22Rv1 (cell line): ENCODE results near the gene MSN.

Experiments
- ZFX ChIP-seq: fragments of 450-650 bp; IDR thresholded peaks from 2 replicates; pipeline ENCODE4 v1.6.1; 2017; ENCODE audit warnings: antibody characterized with exemption, borderline replicate concordance
- TF ChIP-seq, protein P1 (sequence below): fragments of 450-650 bp; IDR thresholded peaks from 2 replicates; pipeline ENCODE4 v1.5.1; 2017; ENCODE audit warnings: mild to moderate bottlenecking

DNA sequence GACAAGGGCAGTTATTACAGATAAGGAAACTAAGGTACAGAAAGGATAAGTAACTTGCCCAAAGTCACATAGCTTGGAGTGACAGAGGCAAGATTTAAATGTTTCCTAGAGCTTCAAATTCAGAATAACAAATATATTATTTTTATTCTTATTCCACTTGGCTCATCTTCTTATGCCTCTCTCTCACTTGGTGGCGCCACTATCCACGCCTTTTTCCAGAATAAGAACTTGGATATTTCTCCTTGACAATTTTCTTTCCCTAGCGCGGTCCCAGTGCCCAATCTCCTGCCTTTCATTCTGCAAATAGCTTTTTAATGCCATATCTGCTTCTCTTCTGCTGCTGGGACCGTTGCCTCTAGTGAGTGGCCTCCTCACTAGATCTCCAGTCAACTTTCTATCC lies 78.5 kb downstream of the MSN start:
- TF ChIP-seq, protein P1, sequence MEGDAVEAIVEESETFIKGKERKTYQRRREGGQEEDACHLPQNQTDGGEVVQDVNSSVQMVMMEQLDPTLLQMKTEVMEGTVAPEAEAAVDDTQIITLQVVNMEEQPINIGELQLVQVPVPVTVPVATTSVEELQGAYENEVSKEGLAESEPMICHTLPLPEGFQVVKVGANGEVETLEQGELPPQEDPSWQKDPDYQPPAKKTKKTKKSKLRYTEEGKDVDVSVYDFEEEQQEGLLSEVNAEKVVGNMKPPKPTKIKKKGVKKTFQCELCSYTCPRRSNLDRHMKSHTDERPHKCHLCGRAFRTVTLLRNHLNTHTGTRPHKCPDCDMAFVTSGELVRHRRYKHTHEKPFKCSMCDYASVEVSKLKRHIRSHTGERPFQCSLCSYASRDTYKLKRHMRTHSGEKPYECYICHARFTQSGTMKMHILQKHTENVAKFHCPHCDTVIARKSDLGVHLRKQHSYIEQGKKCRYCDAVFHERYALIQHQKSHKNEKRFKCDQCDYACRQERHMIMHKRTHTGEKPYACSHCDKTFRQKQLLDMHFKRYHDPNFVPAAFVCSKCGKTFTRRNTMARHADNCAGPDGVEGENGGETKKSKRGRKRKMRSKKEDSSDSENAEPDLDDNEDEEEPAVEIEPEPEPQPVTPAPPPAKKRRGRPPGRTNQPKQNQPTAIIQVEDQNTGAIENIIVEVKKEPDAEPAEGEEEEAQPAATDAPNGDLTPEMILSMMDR = no peak; the same call in 1 of the 2 replicates
- TF ChIP-seq ZFX = no peak
